ENCODE data around the gene SNX5.

The SNX5 gene

DNA sequence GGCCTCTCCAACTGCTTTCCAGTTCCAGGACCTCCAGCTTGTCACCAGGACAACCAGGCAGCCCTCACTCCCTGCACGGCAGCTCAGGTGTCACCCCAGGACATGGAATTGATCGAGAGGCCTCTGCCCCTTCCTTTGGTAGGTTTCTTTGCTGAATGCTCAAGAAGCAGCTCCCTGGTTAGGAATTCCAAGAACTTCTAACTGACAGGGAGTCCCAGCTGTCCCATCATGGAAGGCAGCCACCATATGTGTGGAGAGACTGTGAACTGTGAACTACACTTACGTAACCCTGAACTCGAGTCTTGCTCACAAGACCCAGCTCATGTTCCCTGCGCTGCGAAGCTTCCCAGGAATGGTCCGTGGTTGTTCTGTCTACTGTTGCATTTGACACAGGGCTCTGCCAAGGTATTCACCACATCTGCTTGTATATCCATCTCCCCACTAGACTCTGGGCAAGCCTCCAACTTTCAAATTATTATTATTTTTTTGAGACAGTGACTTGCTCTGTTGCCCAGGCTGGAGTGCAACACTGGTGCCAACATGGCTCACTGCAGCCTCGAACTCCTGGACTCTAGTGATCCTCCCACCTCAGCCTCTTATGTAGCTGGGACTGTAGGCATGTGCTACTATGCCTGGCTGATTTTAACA lies 35.9 kb upstream of the SNX5 start:
- H3K4me3 ChIP-seq (ENCODE audit: low read depth, low read length): no peak overlapping the region
- TF ChIP-seq, protein P1, sequence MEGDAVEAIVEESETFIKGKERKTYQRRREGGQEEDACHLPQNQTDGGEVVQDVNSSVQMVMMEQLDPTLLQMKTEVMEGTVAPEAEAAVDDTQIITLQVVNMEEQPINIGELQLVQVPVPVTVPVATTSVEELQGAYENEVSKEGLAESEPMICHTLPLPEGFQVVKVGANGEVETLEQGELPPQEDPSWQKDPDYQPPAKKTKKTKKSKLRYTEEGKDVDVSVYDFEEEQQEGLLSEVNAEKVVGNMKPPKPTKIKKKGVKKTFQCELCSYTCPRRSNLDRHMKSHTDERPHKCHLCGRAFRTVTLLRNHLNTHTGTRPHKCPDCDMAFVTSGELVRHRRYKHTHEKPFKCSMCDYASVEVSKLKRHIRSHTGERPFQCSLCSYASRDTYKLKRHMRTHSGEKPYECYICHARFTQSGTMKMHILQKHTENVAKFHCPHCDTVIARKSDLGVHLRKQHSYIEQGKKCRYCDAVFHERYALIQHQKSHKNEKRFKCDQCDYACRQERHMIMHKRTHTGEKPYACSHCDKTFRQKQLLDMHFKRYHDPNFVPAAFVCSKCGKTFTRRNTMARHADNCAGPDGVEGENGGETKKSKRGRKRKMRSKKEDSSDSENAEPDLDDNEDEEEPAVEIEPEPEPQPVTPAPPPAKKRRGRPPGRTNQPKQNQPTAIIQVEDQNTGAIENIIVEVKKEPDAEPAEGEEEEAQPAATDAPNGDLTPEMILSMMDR (IDR thresholded peaks at IDR 0.05; ENCODE audit: borderline replicate concordance, insufficient read depth, low read depth, low read length): no peak

DNA sequence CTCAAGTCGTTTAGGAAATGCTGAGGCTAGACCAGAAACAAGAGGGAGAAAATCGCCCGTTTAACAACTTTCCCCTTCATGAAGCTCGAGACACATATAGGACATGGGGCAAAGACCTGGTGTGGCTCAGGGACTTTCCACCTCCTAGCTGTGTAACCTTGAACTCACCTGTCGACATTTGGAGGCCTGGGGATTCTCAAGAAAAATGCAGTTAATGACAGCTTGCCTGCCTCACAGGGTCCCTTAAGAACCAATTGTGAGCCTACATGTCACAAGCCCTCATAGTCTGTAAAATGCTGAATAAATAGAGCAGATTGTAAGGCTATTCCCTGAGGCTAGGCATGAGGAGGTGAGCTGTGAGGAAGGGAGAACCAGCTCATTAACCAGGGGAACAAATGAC lies 35.3 kb upstream of the SNX5 start:
- H3K4me3 ChIP-seq (ENCODE audit: low read depth, low read length): no peak overlapping the region
- TF ChIP-seq, protein P1 (IDR thresholded peaks at IDR 0.05; ENCODE audit: borderline replicate concordance, insufficient read depth, low read depth, low read length): no peak

DNA sequence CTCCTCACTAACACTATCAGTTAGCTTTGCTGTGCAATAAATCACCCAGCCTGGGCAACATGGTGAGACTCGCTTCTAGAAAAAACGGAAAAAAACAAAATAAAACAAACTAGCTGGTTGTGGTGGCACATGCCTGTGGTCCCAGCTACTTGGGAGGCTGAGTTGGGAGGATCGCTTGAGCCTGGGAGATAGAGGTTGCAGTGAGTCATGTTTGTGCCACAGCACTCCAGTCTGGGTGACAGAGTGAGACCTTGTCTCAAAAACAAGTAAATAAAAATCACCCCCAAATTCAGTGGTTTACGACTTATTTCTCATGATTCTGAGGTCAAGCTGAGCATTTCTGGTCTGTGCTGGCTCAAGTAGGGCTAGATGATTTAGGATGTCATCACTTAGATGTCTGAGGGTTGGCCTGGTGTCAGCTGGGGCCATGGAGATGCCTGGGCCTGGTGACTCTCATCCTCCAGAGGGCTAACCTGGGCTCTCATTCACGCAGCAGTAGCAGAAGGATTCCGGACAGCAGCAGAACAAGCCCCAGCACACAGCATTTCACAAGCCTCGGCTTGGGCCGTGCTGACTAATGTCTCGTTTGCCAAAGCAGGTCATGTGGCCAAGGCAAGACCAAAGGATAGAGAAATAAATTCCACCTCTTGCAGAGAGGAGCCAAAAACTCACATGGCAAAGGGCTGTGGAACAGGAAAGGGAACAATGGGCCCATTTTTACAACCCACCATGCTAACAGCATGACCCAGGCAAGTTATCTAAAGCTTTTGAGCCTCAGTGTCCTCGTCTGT lies 32.7 kb upstream of the SNX5 start:
- TF ChIP-seq, protein P1 (IDR thresholded peaks at IDR 0.05; ENCODE audit: borderline replicate concordance, insufficient read depth, low read depth, low read length): no peak

DNA sequence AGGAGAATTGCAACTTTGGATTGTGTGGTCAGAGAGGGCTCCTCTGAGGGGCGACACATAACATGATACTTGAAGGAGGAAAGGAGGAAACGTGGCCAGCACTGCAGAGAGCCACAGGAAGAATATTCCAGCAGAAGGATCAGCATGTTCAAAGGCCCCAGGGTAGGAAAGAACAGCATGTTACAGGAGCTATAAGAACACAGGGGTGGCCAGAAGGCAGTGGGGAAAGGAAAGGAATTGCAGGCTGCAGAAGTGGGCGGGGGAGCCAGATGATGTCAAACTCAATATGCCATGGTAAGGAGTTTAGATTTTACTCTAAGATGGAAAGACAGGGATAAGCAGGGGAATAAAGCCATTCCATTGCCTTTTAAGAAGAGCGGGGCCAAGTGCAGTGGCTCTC lies 31.0 kb upstream of the SNX5 start:
- no peak overlapping the region for H3K4me3 ChIP-seq (ENCODE audit: low read depth, low read length)
- TF ChIP-seq, protein P1 (IDR thresholded peaks at IDR 0.05; ENCODE audit: borderline replicate concordance, insufficient read depth, low read depth, low read length): no peak

More for the DNA sequence above, 32.7 kb upstream of the SNX5 start:
- no peak overlapping the region for H3K4me3 ChIP-seq (ENCODE audit: low read depth, low read length)

DNA sequence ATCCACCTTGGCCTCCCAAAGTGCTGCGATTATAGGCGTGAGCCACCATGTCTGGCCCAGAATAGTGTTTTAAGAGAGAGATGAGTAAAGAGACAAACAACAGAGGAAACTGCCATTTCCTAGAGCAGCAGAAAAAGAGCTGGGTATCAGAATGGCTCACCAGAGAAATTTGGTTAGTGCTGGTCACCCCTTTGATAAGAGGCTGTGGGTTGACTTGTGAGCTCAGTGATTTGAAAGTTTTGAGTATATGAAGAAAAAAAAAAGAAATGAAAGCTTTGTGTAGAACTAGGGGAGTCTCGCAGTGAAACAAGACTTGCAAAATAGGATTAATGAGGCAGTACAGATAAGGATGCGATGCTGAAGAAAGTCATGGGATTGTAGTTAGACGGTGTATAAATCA lies 29.9 kb upstream of the SNX5 start:
- TF ChIP-seq, protein P1 (IDR thresholded peaks at IDR 0.05; ENCODE audit: borderline replicate concordance, insufficient read depth, low read depth, low read length): no peak
- H3K4me3 ChIP-seq (ENCODE audit: low read depth, low read length): no peak overlapping the region

DNA sequence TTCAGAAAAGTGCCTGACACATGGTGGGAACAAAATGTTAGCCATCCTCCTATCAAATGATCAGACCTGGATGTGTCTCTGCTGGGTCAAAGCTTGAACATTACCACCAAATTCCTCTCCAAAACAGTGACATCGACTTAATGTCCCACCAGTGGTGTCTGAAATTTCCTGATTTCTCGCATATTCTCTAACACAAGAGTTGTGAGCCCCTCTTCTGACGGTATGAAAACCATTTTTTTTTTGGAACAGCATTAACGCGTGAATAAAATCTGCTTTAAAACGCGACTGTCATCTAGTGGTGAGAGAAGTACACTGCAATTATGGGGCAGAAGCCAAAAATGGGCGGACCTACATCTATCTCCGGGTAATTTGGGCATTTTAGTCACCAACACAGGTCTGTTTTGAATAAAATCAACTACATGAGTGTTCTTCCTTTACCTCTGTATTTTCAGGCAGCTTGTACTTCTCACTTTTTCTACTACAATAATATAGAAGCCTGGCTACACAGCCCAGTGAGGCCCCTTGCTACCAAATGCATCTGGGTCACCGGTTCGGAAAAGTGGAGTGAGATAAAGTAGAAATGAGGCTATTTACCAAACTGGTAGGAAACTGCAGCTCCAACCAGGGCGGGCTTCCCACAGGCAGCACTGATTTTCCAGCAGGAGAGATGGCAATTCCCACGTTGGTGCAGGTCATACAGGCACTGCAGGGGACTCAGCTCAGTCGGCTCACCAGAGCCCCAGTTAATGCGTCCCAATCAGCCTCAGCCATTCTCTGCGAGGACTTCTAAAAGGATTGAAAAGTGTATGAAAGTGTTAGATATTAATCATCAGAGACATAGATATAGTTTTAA lies 27.6 kb upstream of the SNX5 start:
- TF ChIP-seq, protein P1 (IDR thresholded peaks at IDR 0.05; ENCODE audit: borderline replicate concordance, insufficient read depth, low read depth, low read length): peak; percentile 87
- H3K4me3 ChIP-seq (ENCODE audit: low read depth, low read length): no peak overlapping the region

Data from GM12875 (cell line).